Measurements from ENCODE around the gene NDUFV2.

The NDUFV2 gene

GRCh38 chr18:9120796-9121195 lies 18.3 kb downstream of the NDUFV2 start:
- DNase-seq, result no peak

- DNase-seq, result no peak
Measured at GRCh38 chr18:9123520-9123919, 21.0 kb downstream of the NDUFV2 start.

GRCh38 chr18:9124824-9125223 lies 22.3 kb downstream of the NDUFV2 start:
- DNase-seq, result no peak

- no peak for DNase-seq
Measured at GRCh38 chr18:9126337-9126736, 23.8 kb downstream of the NDUFV2 start.

- no peak for DNase-seq
Measured at GRCh38 chr18:9130195-9130594, 27.7 kb downstream of the NDUFV2 start.

- DNase-seq, result no peak
Measured at GRCh38 chr18:9130806-9131205, 28.3 kb downstream of the NDUFV2 start.

GRCh38 chr18:9132628-9133027 lies 30.1 kb downstream of the NDUFV2 start:
- no peak for DNase-seq

- DNase-seq, result no peak
Measured at GRCh38 chr18:9133225-9133624, 30.7 kb downstream of the NDUFV2 start.

- DNase-seq, result no peak
Measured at GRCh38 chr18:9135081-9135911, 32.8 kb downstream of the NDUFV2 start.

GRCh38 chr18:9135912-9136314 lies 33.4 kb downstream of the NDUFV2 start:
- DNase-seq, result peak; percentile 97

GRCh38 chr18:9136315-9137155 lies 34.0 kb downstream of the NDUFV2 start, which contains the start of gene ANKRD12:
ANKRD12 (plus strand) TSS chr18:9136781; CDS start chr18:9182433, 45,652 bp downstream.
- peak; percentile 97 for DNase-seq

- DNase-seq, result peak; percentile 87
Measured at GRCh38 chr18:9137168-9138066, 34.9 kb downstream of the NDUFV2 start.

GRCh38 chr18:9139400-9140039 lies 37.0 kb downstream of the NDUFV2 start:
- no peak for DNase-seq

GRCh38 chr18:9140381-9140780 lies 37.9 kb downstream of the NDUFV2 start:
- no peak for DNase-seq

GRCh38 chr18:9140984-9141383 lies 38.5 kb downstream of the NDUFV2 start:
- DNase-seq, result no peak

GRCh38 chr18:9146224-9146623 lies 43.7 kb downstream of the NDUFV2 start:
- no peak for DNase-seq

- peak; percentile 52 for DNase-seq
Measured at GRCh38 chr18:9147440-9148202, 45.1 kb downstream of the NDUFV2 start.

GRCh38 chr18:9148203-9148552 lies 45.7 kb downstream of the NDUFV2 start:
- no peak for DNase-seq

GRCh38 chr18:9150121-9150520 lies 47.6 kb downstream of the NDUFV2 start:
- no peak for DNase-seq

- no peak for DNase-seq
Measured at GRCh38 chr18:9153256-9153655, 50.8 kb downstream of the NDUFV2 start.

- no peak for DNase-seq
Measured at GRCh38 chr18:9156604-9157249, 54.2 kb downstream of the NDUFV2 start.
